K562 treated with DMSO at 1 percent for 4 hours (cell line): ENCODE results near the gene SLC35E1. TPM values are rescaled to one million over a fixed set of nuclear protein-coding genes. Genes with fewer than 3 reads are reported as not detected.

Experiments
- total RNA-seq: library from RNA; unstranded; fragments of 300-600 nt; gene quantifications from 2 replicates; pipeline ENCODE4 v1.2.3, GENCODE V29; 2022; ENCODE audit not compliant: insufficient read depth

The SLC35E1 gene
- total RNA-seq = 18.7 and 23.2 TPM in 2 replicates

DNA sequence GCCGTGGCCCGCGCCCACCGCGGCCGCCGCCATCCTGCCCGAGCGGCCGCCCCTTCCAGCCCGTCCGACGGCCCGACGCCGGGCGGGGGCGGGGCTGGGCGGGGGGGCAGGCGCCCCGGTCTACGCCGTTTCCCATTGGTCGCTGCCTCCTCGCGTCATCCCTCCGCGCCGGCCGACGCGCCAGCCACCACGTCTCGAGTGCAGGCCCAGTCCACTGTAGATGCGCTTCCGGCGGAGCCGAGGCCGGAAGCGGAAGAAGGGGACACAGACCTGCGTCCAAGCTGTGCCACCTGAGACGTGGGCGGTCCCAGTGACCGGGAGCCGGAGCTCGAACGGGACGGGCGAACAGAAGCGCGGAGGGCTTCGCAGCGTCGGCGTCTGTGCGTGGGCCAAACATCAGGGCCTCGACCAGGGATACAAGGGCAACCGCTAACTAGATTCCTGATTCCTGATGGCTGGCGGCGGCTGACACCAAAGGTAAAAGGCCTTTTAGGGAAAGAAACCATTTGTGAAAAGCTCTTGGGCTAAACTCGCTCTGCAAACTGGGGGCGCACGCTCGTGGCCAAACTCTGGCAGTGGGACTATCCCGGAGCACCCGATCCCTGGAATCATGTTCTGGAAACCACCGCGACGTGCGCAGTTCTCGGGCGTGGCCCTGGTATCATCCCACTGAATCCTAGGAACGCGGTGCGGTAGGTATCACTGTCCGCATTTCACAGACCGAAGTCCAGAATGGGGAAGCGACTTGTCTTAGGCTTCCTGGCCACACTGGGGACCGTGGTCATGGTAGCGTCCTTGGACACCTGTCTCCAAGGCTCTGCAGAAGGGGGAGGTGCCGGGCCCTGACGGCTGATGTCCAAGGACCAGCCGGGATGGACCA lies at the start of gene SLC35E1:
TSS of gene SLC35E1 (minus strand) at position 84 of the 880 bp plus-strand sequence. CDS start at position 33, 51 bp downstream.

DNA sequence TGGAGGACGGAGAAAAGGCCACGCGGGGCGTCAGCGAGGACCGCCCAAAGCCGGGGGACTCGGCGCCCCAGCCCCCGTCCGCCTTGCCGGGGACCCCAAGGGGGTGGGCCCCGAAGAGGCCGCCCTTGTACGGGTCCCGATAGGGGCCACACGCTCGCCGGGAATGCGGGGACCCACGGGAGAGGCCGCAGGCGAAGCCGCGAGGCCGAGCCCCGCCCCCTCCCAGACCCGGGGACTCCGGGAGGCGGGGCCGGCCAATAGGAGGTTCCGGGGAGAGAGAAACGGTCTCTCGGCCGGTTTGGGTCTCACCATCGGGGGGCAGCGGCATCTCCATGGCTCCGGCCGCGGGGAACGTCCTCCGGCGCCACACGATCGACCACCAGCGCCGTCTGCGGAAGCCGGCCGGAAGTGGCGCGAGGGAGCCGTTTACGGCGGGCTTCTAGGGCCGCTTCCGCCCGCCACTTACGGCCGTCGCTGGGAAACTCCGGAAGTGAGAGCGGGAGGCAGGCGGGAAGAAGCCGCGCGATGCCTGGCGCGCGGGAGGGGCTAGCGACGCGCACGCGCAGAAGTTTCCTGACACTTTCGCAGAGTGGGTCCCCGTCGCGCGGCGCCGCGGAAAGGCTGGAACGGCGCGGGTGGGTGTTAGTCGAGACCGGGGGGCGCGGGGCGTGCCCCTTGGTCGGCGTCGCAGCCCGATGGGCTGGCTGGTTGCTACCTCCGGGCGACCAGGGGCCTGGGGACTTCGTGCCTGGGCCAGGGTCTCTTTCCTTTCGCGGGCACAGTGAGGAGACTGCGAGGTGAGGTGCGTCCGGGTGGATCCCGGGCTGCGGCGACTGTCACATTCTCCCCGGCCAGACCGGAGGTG lies 29.9 kb downstream of the SLC35E1 start, which contains the start of gene CHERP:
TSS of gene CHERP (minus strand) at position 393 of the 865 bp plus-strand sequence. CDS start at position 334, 59 bp downstream.

Other genes starting within 250 kb of the SLC35E1 start
- gene KLF2, start 247.6 kb downstream of the SLC35E1 start, total RNA-seq = 0.64 and 1.1 TPM in 2 replicates
- 39.1 and 41.0 TPM in 2 replicates for gene EPS15L1, start 100.4 kb downstream of the SLC35E1 start, total RNA-seq
- gene CALR3, start 76.2 kb downstream of the SLC35E1 start, total RNA-seq = not detected in 2 replicates
- gene C19orf44, start 76.0 kb downstream of the SLC35E1 start, total RNA-seq = 2.0 and 6.0 TPM in 2 replicates
- 30.1 and 41.8 TPM in 2 replicates for gene CHERP, start 30.0 kb downstream of the SLC35E1 start, total RNA-seq
- gene MED26, start 55.8 kb upstream of the SLC35E1 start, total RNA-seq = 14.2 and 17.1 TPM in 2 replicates
- 55.3 and 63.7 TPM in 2 replicates for gene SMIM7, start 87.7 kb upstream of the SLC35E1 start, total RNA-seq
- gene TMEM38A, start 88.7 kb upstream of the SLC35E1 start, total RNA-seq = 7.5 and 10.0 TPM in 2 replicates
- gene NWD1, start 147.4 kb upstream of the SLC35E1 start, total RNA-seq = not detected in 2 replicates